GM19324 (cell line): ENCODE data around the gene ARID1B.

Experiments
- ATAC-seq: cut with Tn5 transposase; IDR thresholded peaks from one replicate; pipeline ENCODE4 v1.9.1; 2021; ENCODE audit warnings: mild to moderate bottlenecking, moderate library complexity; ENCODE audit not compliant: unreplicated experiment, low FRiP score

ARID1B gene

DNA sequence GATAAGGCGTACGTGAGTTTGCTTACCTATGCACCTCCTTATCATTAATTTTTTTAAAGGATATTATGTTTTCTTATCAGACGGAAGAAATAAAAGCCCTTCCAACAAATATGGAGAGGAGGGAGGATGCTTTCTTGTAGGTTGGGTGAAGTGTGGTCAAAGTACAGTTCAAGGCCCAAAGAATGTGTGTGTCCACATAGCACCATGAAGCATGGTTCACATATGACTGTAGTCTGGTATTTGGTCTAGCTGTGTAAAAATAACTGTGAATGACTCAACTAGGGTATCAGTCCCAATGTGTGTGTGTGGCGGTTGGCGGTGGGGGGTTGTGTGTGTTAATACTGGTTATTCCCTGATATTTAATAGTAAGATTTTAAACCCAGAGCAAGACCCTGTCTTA lies 333.4 kb downstream of the ARID1B start:
- no peak for ATAC-seq

DNA sequence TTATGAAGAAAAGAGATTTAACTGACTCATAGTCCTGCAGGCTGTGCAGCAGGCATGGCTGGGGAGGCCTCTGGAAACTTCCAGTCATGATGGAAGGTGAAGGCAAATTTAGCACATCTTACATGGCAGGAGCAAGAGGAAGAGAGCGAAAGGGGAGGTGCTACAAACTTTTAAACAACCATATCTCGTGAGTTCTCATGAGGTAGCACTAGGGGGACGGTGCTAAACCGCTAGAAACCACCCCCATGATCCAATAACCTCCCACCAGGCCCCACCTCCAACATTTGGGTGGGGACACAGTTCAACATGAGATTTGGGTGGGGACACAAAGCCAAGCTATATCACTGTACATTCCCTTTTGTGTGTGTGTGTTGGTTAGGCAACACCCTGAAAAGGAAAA lies 336.2 kb downstream of the ARID1B start:
- ATAC-seq = no peak

DNA sequence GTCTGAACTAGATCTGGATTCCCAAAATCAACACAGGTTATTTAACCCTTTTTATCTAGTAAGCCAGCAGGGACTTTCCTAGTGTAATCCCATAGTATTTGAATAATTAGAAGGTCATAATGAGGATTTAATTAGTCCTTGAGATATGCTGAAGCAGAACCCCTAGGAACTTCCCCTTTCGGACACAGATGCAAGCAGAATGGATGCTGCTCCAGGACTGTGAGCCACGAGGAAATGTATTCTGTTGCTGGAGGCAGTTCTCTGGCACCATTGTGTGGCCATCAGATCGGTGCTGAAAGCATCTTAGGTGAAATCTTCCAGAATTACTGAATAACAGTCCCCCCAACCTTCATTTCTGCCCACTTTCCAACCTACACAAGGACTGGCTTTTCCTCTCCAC lies 339.2 kb downstream of the ARID1B start:
- ATAC-seq = no peak

DNA sequence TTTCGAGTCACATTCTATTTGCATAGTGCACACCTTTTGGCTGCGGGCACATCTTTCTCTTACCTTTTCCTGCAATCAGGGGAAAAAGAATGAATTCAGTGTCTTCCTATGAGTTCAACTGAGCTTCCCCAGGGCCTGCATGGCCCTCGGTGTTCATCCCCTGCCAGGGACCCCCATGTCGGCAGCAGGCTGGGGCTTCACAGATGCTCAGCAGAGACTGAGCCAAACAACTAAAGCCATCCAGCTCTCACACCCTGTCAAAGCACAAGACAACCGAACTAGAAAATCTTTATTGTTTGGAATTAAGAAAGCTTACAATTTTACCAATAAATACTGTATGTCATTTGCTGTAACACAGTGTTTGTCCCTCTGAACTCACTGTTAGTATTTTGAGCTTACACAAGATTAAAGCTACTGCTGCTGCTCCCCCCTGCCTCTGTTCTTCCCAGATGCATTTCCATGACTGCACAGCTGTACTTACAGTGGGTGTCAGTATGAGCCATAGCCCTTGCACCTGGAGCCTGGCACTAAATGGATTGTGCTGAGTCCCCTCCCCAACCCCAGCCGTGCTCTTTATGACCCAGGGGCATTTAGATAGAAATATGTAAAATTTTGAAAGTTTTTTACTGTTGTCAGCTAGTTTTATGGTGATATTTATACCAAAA lies 340.4 kb downstream of the ARID1B start:
- no peak for ATAC-seq

DNA sequence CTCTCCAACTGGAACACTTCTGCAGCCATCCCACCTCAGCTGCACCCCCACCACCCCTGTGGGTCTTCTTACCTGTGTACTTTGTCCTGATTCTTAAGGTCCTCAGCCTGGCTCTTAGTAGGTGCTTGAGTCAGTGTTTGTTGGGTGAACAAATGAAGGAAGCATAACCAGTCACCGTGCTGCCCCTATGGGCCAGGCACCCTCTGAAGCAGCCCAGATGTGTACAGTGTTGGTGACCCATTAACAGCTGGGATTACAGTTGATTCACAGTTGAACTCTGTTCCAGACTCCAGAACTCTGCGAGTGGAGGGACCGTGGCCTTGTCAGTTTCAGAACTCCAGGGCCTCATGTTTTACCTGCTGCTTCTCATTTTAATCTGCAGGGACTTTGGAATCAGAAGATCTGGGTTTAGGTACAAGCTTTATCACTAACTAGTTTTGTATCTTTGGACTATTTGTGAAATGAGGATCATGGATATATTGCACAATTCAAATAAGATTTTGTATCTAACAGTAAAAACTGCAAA lies 342.4 kb downstream of the ARID1B start:
- ATAC-seq = no peak

DNA sequence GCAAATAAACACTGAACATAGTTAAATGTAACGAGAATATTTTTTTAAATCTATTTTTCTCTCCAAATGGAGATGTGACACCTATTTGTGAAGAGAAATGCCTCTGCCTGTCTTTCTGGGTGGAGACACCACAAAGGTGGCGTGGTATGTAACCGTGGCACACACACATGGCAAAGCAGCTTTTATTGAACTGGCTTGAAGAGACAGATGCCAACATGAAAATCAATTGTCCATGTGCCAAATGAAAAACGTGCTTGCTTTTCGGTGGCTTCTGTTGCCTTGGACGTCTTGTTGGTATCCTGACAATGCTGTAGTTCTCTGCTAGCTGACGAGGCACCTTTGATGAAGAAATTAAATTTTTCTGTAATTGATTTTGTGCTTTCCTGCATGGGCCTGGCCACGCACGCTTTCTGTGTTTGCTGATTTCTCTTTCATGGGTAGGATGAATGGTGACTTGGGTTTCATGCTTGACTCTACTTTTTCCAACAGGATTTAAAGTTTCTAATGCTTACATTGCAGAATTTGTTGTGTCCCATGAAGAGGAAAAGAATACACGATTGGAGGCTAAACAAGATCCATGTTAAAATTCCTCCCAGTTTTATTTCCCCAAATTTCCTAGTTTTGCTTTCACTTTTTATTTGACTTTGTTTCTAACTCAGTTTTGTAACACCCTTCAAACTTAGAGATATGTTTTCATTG lies 343.5 kb downstream of the ARID1B start:
- ATAC-seq = no peak

DNA sequence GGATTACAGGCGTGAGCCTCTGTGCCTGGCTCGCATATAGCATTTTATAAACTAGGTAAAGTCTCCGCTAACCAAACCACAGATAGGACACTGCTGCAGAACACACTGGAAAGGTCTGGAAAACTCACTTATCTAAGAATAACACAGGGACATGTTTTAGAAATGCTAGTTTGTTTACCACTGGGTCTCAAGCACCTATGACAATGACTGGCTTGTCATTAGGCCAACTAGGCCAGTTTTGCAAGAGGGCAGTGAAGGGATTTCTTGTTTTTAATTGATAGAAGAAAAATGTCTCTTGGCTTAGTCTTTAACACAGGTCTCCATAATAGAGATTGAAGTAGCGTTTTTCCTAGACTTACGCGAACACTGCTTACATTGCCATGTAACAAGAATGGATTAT lies 344.7 kb downstream of the ARID1B start:
- ATAC-seq = no peak

DNA sequence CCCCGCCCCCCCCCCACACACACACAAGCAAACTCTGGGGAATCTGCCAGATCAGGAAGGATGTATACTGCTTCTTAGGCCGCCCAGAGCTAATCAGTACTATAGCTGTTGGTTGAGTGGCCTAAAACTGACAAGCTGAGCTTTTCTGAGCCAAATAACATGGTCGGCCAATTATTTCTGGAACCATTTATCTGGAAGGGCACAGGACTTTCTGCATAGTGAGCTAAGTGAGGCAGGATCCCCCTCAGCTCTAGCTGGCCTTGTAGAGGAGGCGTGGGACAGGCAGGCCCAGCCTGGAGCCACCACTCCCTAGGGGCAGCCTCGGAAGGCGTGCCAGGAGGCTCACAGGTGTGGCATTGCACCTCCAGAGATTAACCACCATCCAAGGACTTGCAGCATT lies 346.1 kb downstream of the ARID1B start:
- ATAC-seq = no peak

DNA sequence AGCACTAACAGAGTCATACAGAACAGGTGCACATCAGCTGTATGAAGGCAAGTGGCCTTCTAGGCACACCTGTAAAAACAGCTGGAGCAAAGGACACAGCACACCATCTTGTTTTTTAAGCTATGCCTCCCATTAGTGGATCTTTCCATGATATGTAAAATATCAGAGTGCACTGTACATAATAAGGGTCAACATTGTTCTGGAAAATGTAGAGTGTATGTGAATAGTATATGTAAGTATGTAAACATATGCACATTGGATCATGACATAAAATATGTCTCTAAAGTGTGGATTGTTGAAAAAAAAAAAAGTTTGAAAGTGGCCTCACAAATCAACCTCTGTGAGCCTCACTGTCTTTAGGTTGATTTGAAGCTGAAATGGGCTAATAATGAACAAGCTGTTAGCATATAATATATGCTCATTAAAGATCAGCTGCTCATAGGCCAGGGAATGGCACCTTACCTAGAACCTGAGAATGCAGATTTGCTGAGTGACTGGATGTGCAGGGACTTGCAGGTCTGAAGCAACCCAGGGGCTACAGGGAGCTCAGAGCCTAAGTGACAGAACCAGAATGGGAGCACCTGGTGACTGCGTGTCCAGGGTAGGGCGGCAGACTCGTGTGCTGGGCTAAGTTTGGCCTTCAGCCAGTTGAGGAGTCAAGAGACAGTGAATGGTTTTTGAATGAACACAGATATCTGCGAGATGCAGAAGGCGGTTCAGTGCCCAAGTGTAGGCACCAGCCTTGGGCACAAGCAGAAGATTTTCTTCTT lies 347.5 kb downstream of the ARID1B start:
- no peak for ATAC-seq

DNA sequence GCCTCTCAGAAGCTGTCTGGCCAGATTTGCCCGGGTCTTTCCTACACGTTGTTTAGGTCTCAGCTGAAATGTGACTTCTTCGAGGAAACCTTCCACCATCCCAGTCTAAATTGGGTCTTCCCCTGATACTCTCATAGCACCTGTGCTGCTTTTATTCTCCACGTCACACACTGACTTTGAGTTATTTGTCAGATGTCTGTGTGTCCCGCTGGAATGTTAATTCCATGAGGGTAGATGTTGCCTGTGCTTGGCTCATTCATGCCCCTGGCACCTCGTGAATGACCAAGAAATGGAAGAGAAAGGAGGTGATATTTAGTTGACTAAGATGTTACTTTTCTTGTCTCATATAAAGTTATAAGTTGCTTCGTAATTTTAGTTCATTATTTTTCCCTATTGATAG lies 348.4 kb downstream of the ARID1B start:
- no peak for ATAC-seq

DNA sequence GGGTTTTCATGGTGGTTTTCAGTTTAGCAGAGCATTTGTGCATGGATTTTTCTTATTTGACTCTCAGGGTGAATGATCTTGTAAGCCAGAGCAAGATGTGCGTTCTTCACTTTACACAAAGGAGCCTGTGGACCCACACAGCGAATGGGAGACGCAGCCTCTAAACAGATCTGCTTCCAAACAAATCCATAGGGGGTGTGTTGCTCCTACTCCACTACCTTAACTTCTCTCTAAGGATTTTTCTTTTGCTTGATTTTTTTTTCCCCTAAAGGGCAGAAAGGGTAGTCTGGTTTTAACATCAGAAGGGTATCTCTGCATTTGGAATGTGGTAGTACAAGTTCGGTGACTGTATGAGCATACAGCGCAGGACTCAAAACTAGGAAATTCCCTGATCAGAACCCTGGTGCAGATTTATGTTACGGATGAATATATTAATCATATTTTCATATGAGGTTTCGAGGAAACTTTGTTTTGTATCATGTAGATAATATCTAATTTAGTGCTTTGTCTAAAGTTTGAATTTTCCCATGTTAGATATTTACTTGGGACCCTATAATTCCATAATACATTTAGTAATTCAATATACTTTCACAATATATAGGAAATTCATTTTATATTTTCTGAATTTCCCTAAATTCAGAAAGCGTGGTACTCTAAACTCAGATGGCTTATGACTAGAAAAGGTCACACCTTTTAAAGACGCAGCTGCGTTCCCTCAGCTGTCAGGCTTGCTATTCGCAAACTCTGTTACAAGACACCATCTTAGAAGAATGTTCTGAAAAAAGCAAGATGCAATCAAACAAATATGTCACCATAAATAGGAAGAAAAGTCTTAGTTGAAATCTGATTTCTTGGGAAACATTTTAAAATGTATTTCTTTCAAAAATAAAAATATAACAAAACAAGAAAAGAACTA lies 349.3 kb downstream of the ARID1B start:
- ATAC-seq = no peak

DNA sequence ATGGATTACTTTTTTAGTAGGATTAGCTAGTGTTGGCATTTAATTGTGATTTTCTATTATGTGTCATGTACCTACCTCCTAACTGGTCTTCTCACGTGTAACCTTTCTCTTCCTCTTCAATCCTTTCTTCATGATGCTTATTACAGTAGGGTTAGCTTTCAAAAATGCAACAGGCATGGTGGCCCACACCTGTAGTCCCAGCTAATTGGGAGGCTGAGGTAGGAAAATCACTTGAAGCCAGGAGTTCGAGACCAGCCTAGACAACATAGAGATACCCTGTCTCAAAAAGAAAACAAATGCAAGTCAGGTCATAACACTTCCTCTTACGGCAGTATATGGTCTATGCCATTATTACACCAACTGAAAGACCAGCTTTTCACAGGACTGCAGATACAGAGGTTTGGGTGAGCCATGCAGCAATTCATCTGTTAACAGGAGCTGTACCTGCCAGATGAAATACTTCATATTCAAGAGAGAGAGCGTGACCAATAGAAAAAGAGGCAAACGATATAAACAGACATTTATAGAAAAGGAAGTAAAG lies 351.1 kb downstream of the ARID1B start:
- ATAC-seq = no peak

DNA sequence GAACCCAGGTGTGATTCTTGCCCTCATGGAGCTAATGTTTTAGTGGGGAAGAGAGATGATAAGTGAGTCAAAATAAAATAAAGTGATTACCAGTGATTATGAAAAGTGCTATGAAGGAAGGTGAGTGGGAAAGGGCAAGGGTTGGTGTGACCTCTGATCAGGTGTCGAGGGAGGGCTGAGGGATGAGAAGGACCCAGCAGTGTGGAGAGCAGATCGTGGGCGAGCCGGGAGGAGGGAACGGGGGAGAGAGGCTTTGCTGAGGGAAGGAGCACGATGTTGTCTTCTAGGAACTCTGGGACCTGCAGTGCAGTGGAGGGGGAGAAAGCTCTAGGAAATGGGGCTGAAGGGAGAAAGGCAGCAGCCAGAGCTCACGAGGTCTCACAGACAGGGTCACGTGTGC lies 354.1 kb downstream of the ARID1B start:
- ATAC-seq = no peak

DNA sequence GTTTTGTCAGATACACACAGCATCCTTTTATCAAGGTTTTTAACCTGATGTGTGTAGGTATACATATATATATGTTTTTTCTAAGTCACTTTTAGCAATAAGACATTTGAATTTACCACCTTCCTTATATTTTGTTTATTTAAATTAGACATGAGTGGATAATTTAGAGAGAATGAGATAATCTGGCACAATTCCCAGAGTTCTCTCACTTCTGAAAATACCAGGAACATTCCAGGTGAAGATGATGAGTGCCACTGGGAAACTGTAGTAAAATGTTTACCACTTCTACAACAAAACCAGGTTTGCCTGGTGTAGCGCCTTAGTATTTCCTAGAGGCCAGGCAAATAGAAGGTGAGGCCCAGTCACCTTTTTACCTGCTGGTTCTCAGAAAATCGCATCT lies 356.7 kb downstream of the ARID1B start:
- ATAC-seq = no peak

DNA sequence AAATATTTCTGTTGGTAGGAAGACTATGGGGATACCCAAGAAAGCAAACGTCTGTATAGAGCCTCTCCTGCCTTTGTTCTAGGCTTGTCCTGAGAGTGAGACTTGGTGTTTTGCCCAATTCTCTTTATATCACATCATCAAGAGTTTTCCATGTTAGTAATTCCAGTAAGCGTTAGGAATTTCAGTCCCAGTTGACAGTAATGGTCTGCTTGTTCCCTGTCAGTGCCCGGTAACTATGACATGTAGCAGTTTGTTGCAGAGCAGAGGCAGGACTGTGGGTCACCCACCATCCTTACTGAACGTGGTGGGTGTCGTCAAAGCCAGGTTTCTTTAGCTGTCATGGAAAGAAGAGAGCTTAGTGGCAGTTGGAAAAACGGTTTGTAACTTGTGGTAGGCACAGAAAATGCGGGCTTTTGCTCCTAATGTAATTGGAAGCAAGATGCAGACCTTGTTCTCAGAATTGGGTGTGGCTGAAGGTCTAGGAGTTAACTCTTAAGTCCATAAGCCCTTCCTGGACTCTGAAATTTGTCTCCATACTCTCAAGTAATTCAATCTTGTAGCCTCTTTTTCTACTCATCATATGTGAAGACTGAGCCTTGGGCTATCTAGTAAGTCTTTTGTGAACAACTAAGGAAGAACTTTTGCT lies 357.3 kb downstream of the ARID1B start:
- no peak for ATAC-seq

DNA sequence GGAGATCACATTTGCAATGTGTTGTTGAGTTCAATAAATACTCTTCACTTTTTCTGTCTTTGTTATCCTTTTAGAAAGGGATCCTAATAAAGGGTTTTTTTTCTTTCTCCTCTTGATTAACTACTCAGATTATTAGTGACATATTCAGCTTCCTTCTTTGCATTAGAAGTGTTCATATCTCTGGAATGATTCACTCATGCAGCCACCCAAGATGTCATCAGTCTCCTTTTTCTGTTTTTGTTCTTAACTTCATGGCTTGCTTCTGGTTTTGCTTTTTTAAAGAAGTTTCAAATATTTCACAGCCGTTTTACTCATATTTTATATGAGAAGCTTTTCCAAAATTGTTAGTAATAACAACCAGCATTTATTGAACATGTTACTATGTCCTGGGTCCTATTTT lies 358.5 kb downstream of the ARID1B start:
- no peak for ATAC-seq

DNA sequence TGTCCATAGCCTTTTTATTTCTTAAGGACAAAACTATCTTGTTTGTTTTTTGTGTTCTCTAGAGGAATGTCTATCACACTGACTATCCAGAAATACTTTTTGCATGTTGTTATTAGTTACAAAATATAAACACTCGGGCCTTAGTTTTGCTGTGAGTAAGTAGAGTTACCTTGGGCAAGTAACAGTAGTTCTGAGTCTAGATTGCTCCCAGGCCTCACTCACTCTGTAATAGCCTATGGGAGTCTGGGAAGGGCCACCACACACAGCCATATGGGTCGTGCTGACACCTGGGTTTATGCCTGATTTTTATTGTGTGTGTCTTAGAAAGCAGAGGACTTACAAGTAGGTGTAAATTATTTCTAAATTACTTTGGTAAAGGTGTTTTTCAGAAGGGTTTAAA lies 360.3 kb downstream of the ARID1B start:
- no peak for ATAC-seq

DNA sequence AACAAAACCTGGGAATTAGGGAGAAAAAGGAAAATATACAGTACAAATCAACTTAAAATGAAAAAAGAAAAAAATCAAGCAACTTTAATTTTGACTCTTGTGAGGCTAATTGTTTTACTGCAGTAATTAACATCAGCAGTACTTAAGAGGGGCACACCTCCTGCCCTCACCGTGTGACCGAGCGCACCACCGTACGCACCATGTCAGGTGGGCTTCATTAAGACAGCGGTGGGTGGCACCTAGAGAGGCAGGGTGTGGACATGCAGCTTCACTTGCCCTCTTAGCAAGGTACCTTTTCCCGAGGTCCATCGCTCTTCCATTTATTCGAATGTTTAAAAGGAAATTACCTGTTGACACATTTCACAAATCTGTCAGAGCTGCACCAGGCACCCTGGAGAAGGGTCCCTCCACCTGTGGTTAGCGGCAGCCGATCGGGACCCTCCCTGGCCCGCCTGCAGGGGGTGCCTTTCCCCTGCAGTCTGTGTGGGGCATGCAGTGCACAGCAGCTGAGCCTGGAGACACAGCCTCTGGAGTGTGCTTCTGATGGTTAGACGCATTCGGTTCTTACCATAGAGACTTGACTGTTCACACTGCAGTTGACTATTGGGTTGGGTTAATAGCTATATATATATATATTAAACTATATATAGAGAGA lies 362.0 kb downstream of the ARID1B start:
- ATAC-seq = no peak

DNA sequence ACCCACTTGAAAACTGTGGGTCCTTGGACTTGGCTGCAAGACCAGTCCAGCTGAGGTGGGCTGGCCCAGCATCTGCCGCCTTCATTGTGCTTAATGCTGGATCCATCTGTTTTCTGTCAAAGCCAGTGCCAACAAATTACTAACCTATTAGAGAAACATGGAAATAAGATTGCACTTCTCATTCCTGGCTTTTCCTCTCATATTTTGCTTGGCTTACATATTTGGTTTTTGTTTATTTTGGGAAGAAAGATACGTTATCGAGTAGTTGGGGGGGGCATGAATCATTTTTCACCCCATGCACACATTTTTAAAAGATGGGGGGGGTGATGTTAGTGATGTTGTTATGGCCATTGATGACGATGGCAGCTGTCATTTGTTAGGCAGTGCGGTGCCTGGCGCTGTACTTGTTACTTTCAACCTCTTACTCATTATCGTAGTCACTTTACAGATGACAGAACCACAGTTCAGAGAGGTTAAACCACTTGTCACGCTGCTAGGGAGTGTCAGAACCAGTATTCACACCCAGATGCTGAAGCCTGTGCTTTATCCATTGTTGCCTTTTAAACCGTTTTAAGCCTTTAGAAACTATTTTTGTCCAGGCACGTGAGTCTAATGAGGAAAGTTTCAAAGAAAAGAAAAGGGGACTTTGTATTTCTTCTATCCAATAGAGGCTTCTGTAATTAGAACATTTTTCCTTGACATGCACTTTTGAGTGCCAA lies 366.2 kb downstream of the ARID1B start:
- ATAC-seq = no peak
